Neural progenitor cell (in vitro differentiated cells): ENCODE data around the gene FAM110A.

Source experiments
- EZH2 ChIP-seq: fragments of 200-600 bp; sonication (generic); IDR thresholded peaks from 2 replicates; pipeline ENCODE4 v1.6.1; 2017; ENCODE audit warnings: antibody characterized with exemption, mild to moderate bottlenecking, moderate library complexity
- EZH2phosphoT487 ChIP-seq: fragments of 200-600 bp; sonication (generic); IDR thresholded peaks from 2 replicates; pipeline ENCODE4 v1.6.1; 2017; ENCODE audit warnings: antibody characterized with exemption
- TF ChIP-seq, protein P1 (sequence below): fragments of 200-600 bp; sonication (generic); IDR thresholded peaks from 2 replicates; pipeline ENCODE4 v1.5.1; 2017; ENCODE audit warnings: antibody characterized with exemption, mild to moderate bottlenecking

DNA sequence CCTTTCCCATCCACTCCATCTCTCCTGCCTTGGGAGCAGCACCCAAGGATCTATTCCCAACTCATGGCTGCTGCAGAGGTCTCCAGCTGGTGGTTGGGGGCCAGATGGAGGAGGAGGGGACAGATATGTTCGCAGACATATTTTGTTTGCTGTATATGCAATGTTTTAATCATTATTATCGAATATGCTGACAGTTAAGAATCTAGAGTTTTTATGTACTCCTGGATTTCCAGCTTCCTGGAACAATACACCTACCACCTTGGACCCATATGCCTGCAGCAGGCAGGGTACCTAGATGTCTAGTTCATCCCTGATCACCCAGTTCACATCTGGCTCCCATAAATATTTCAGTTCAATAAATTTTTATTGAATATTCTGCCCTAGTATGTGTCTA, 9.0 kb downstream of the FAM110A start:
- TF ChIP-seq, protein P1, sequence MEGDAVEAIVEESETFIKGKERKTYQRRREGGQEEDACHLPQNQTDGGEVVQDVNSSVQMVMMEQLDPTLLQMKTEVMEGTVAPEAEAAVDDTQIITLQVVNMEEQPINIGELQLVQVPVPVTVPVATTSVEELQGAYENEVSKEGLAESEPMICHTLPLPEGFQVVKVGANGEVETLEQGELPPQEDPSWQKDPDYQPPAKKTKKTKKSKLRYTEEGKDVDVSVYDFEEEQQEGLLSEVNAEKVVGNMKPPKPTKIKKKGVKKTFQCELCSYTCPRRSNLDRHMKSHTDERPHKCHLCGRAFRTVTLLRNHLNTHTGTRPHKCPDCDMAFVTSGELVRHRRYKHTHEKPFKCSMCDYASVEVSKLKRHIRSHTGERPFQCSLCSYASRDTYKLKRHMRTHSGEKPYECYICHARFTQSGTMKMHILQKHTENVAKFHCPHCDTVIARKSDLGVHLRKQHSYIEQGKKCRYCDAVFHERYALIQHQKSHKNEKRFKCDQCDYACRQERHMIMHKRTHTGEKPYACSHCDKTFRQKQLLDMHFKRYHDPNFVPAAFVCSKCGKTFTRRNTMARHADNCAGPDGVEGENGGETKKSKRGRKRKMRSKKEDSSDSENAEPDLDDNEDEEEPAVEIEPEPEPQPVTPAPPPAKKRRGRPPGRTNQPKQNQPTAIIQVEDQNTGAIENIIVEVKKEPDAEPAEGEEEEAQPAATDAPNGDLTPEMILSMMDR, result no peak
- no peak for TF ChIP-seq EZH2phosphoT487
- TF ChIP-seq EZH2, result no peak
